DND-41 (cell line): ENCODE data around the gene COTL1.

Experiments
- ATAC-seq: fragments of 200-7000 bp; cut with Tn5 transposase; 3 replicates; pipeline ENCODE4 v1.9.1; 2021; ENCODE audit warnings: low read depth; ENCODE audit not compliant: insufficient read depth
- DNase-seq: peaks from one replicate; pipeline ENCODE4 v3.0.0-alpha.2; 2020
- H2AFZ ChIP-seq: 2 replicates; pipeline ENCODE4 v1.6.0; 2012; ENCODE audit warnings: low read depth, low read length
- H3K27ac ChIP-seq: 2 replicates; pipeline ENCODE4 v1.5.1; 2012; ENCODE audit warnings: low read length, inconsistent platforms
- H3K27me3 ChIP-seq: fragments of 200-600 bp; sonication (generic); 2 replicates; pipeline ENCODE4 v1.6.0; 2012; ENCODE audit warnings: low read length, mild to moderate bottlenecking, inconsistent platforms; ENCODE audit not compliant: insufficient read depth, poor library complexity
- H3K36me3 ChIP-seq: 2 replicates; pipeline ENCODE4 v1.5.1; 2012; ENCODE audit warnings: low read length, inconsistent platforms; ENCODE audit not compliant: insufficient read depth
- H3K4me1 ChIP-seq: 2 replicates; pipeline ENCODE4 v1.5.1; 2012; ENCODE audit warnings: mild to moderate bottlenecking, low read length; ENCODE audit not compliant: insufficient read depth
- H3K4me2 ChIP-seq: 2 replicates; pipeline ENCODE4 v1.6.0; 2012; ENCODE audit warnings: mild to moderate bottlenecking, moderate library complexity, low read length, inconsistent platforms; ENCODE audit not compliant: insufficient read depth
- H3K4me3 ChIP-seq, 2 experiments: fragments of 200-600 bp in 1 of 2; shearing (Covaris generic) in 1 of 2; 2 replicates each; pipeline ENCODE4 v1.5.1; 2012 to 2016; ENCODE audit warnings: inconsistent platforms in 2 of 2, low read length in 2 of 2, mild to moderate bottlenecking in 2 of 2, low read depth in 1 of 2, moderate library complexity in 1 of 2
- H3K79me2 ChIP-seq: 2 replicates; pipeline ENCODE4 v1.6.0; 2012; ENCODE audit warnings: low read length, inconsistent platforms; ENCODE audit not compliant: insufficient read depth
- H3K9ac ChIP-seq: 2 replicates; pipeline ENCODE4 v1.6.0; 2012; ENCODE audit warnings: low read depth, mild to moderate bottlenecking, inconsistent platforms, low read length, moderate library complexity
- H3K9me3 ChIP-seq: 2 replicates; pipeline ENCODE4 v1.5.1; 2012; ENCODE audit warnings: low read length, moderate library complexity, mild to moderate bottlenecking, inconsistent platforms; ENCODE audit not compliant: insufficient read depth, severe bottlenecking
- H4K20me1 ChIP-seq: 2 replicates; pipeline ENCODE4 v1.6.0; 2012; ENCODE audit warnings: low read length; ENCODE audit not compliant: insufficient read depth
- CTCF ChIP-seq: IDR thresholded peaks from 2 replicates; pipeline ENCODE4 v1.5.1; 2012; ENCODE audit warnings: borderline replicate concordance, low read length, moderate library complexity, mild to moderate bottlenecking; ENCODE audit not compliant: poor library complexity, severe bottlenecking; ENCODE audit errors: extremely low read depth
- EZH2 ChIP-seq: IDR thresholded peaks from 3 replicates; pipeline ENCODE4 v1.6.1; 2012; ENCODE audit warnings: borderline replicate concordance, low read depth, mild to moderate bottlenecking, moderate library complexity, low read length, inconsistent platforms; ENCODE audit not compliant: severe bottlenecking

The COTL1 gene

GRCh38 chr16:84534815-84535214 lies 83.1 kb downstream of the COTL1 start:
- Histone ChIP-seq H3K27ac (no peak overlapping the region), H3K4me1 (no peaks in the 10 kb centered on the region), H3K27me3 (peaks cover 7% of the 10 kb centered on the region), H3K79me2 (no peaks in the 10 kb centered on the region), H3K9me3 (peaks cover 3% of the 10 kb centered on the region), H2AFZ (no peak overlapping the region), H3K4me2 (no peak overlapping the region), H3K9ac (no peak overlapping the region), H3K36me3 (no peaks in the 10 kb centered on the region), H3K4me3 (no peak overlapping the region), H4K20me1 (no peaks in the 10 kb centered on the region)
- no peak for TF ChIP-seq CTCF
- TF ChIP-seq EZH2: no peak
- ATAC-seq: no peak
- DNase-seq: no peak

GRCh38 chr16:84532855-84533486 lies 84.9 kb downstream of the COTL1 start:
- no peaks in the 10 kb centered on the region for H3K79me2 ChIP-seq
- peaks cover 7% of the 10 kb centered on the region for H3K27me3 ChIP-seq
- H2AFZ ChIP-seq: no peak overlapping the region
- H3K36me3 ChIP-seq: no peaks in the 10 kb centered on the region
- H4K20me1 ChIP-seq: no peaks in the 10 kb centered on the region
- DNase-seq (no peak), ATAC-seq (no peak)
- no peak overlapping the region for H3K4me2 ChIP-seq
- TF ChIP-seq EZH2: no peak
- TF ChIP-seq CTCF: no peak
- no peak overlapping the region for H3K27ac ChIP-seq
- no peak overlapping the region for H3K9ac ChIP-seq
- H3K4me1 ChIP-seq: no peaks in the 10 kb centered on the region
- H3K9me3 ChIP-seq: peaks cover 3% of the 10 kb centered on the region
- no peak overlapping the region for H3K4me3 ChIP-seq

- Histone ChIP-seq H3K27ac (no peak overlapping the region), H3K4me1 (no peaks in the 10 kb centered on the region), H2AFZ (no peak overlapping the region), H3K9me3 (peaks cover 3% of the 10 kb centered on the region), H3K4me3 (no peak overlapping the region), H3K27me3 (peaks cover 7% of the 10 kb centered on the region), H3K79me2 (no peaks in the 10 kb centered on the region), H3K4me2 (no peak overlapping the region), H3K9ac (no peak overlapping the region), H3K36me3 (no peaks in the 10 kb centered on the region), H4K20me1 (no peaks in the 10 kb centered on the region)
- TF ChIP-seq EZH2 (no peak), CTCF (no peak)
- no peak for ATAC-seq
- DNase-seq: no peak
These were observed 85.6 kb downstream of the COTL1 start for GRCh38 chr16:84532291-84532724.

- H3K79me2 ChIP-seq: no peaks in the 10 kb centered on the region
- no peak overlapping the region for H3K27ac ChIP-seq
- H4K20me1 ChIP-seq: no peaks in the 10 kb centered on the region; the same call in 1 of the 2 replicates
- H3K4me2 ChIP-seq: no peak overlapping the region
- ATAC-seq (no peak), DNase-seq (no peak)
- no peaks in the 10 kb centered on the region for H3K4me1 ChIP-seq
- H2AFZ ChIP-seq: no peak overlapping the region
- no peak overlapping the region for H3K9ac ChIP-seq
- H3K36me3 ChIP-seq: no peaks in the 10 kb centered on the region
- peaks cover 3% of the 10 kb centered on the region for H3K9me3 ChIP-seq
- TF ChIP-seq EZH2: no peak
- TF ChIP-seq CTCF: no peak
- H3K4me3 ChIP-seq: no peak overlapping the region
- peaks cover 9% of the 10 kb centered on the region for H3K27me3 ChIP-seq
These were observed 86.2 kb downstream of the COTL1 start for GRCh38 chr16:84531671-84532111.
